Brain microvascular endothelial cell (primary cell): ENCODE measurements around the gene OR10G6.

Source experiments
- DNase-seq: peaks from one replicate; pipeline ENCODE4 v3.0.0-alpha.2; 2020
- H3K27ac ChIP-seq: fragments of 250-450 bp; sonication (Bioruptor Pico); 2 replicates; pipeline ENCODE4 v1.5.1; 2020; ENCODE audit warnings: mild to moderate bottlenecking, moderate library complexity
- H3K27me3 ChIP-seq: fragments of 250-450 bp; sonication (Bioruptor Pico); replicated peaks from 2 replicates; pipeline ENCODE4 v1.5.1; 2020; ENCODE audit warnings: mild to moderate bottlenecking
- H3K36me3 ChIP-seq: fragments of 250-450 bp; sonication (Bioruptor Pico); replicated peaks from 2 replicates; pipeline ENCODE4 v1.5.1; 2020; ENCODE audit warnings: mild to moderate bottlenecking
- H3K4me3 ChIP-seq: 2 replicates; pipeline ENCODE4 v1.5.1; 2011; ENCODE audit warnings: low read depth, mild to moderate bottlenecking, control low read depth, low read length, moderate library complexity
- in situ Hi-C: cut with HindIII; loops from 2 replicates; pipeline ENCODE4 v1.10.0; 2017; ENCODE audit warnings: low sequenced_read_pairs, low pct_ligation_motif_present
- TF ChIP-seq, protein P1 (sequence below): IDR thresholded peaks from 2 replicates; pipeline ENCODE4 v1.5.1; 2011; ENCODE audit warnings: low read depth, mild to moderate bottlenecking, moderate library complexity, low read length, control low read depth, inconsistent platforms; ENCODE audit errors: missing control alignments

The OR10G6 gene

DNA sequence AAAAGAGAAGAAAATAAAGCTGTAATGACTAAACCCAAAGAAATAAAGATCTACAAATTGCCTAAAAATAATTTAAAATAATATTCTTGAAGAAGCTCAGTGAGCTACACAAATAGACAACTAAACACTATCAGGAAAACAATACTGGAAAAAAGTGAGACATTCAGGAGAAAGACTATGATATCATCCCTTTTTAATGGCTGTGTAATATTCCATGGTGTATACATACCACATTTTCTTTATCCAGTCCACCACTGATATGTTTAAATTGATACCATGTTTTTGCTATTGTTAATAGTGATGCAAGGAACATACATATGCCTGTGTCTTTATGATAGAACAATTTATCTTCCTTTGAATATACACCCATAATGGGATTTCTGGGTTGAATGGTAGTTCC, 38.2 kb downstream of the OR10G6 start:
- H3K36me3 ChIP-seq = no peaks in the 10 kb centered on the region
- TF ChIP-seq, protein P1, sequence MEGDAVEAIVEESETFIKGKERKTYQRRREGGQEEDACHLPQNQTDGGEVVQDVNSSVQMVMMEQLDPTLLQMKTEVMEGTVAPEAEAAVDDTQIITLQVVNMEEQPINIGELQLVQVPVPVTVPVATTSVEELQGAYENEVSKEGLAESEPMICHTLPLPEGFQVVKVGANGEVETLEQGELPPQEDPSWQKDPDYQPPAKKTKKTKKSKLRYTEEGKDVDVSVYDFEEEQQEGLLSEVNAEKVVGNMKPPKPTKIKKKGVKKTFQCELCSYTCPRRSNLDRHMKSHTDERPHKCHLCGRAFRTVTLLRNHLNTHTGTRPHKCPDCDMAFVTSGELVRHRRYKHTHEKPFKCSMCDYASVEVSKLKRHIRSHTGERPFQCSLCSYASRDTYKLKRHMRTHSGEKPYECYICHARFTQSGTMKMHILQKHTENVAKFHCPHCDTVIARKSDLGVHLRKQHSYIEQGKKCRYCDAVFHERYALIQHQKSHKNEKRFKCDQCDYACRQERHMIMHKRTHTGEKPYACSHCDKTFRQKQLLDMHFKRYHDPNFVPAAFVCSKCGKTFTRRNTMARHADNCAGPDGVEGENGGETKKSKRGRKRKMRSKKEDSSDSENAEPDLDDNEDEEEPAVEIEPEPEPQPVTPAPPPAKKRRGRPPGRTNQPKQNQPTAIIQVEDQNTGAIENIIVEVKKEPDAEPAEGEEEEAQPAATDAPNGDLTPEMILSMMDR = no peak
- no peaks in the 10 kb centered on the region for H3K27me3 ChIP-seq
- no peak overlapping the region for H3K27ac ChIP-seq
- DNase-seq = no peak
- in situ Hi-C loops = no loop called here
- no peak overlapping the region for H3K4me3 ChIP-seq

DNA sequence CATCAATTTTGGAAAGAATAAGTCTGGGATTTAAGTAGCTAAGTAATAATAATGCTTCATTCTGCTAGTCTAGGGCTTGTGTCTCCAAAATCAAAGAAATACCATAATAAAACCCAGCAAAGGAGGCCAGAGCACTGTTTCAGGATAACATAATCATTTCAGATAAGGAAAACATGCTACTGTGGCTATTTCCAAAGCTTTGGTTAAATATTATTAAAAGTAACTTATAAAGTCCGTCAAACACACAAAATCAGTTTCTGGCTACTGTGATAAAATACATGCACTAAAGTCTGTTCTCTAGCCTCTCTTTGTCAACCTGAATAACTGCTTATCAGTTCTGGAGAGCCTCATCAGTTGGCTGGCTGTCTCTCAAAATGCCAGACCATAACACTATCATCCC, 49.8 kb downstream of the OR10G6 start:
- Histone ChIP-seq H3K27me3 (no peaks in the 10 kb centered on the region), H3K36me3 (no peaks in the 10 kb centered on the region), H3K27ac (no peak overlapping the region), H3K4me3 (no peak overlapping the region)
- in situ Hi-C loops = no loop called here
- TF ChIP-seq, protein P1 = no peak
- DNase-seq = no peak
